ACC112 (cell line): Measurements from ENCODE around the gene ERBB3.
"Not testable (repeated sequence)": the region's sequence is repeated elsewhere in the genome, so short reads cannot be mapped to it uniquely, and the experiment has no call there.

Experiments used
- H2AFZ ChIP-seq: fragments of 200-600 bp; sonication (generic); one replicate; pipeline ENCODE4 v1.6.0; 2017; ENCODE audit warnings: antibody characterized with exemption, low read length; ENCODE audit not compliant: unreplicated experiment
- H3K27ac ChIP-seq: fragments of 200-600 bp; sonication (generic); 2 replicates; pipeline ENCODE4 v1.5.1; 2014; ENCODE audit warnings: low read depth, mild to moderate bottlenecking, antibody characterized with exemption, low read length, moderate library complexity
- H3K27me3 ChIP-seq: fragments of 200-600 bp; sonication (generic); 2 replicates; pipeline ENCODE4 v1.6.1; 2014; ENCODE audit warnings: mild to moderate bottlenecking, antibody characterized with exemption, low read length, moderate library complexity, mixed read lengths; ENCODE audit not compliant: insufficient read depth
- H3K36me3 ChIP-seq: fragments of 200-600 bp; sonication (generic); 2 replicates; pipeline ENCODE4 v1.6.1; 2016; ENCODE audit warnings: mild to moderate bottlenecking, antibody characterized with exemption, low read length, moderate library complexity, mixed read lengths; ENCODE audit not compliant: insufficient read depth
- H3K4me1 ChIP-seq: fragments of 200-600 bp; sonication (generic); one replicate; pipeline ENCODE4 v1.6.1; 2016; ENCODE audit warnings: low read length, mixed read lengths; ENCODE audit not compliant: insufficient read depth, unreplicated experiment, control insufficient read depth
- H3K4me3 ChIP-seq: fragments of 200-600 bp; sonication (generic); 2 replicates; pipeline ENCODE4 v1.5.1; 2014; ENCODE audit warnings: mild to moderate bottlenecking, low read depth, low read length
- H3K79me2 ChIP-seq: fragments of 200-600 bp; sonication (generic); one replicate; pipeline ENCODE4 v1.6.0; 2016; ENCODE audit warnings: low read length; ENCODE audit not compliant: control insufficient read depth, unreplicated experiment, insufficient read depth

The ERBB3 gene

GRCh38 chr12:56079723-56080555 lies at the start of gene ERBB3:
Gene ERBB3, plus strand, starts transcription at chr12:56080165. Its CDS starts 136 bp downstream, at chr12:56080301.
- Histone ChIP-seq H3K79me2 (no peaks in the 10 kb centered on the region), H3K27ac (no peak within 1 kb of the TSS), H2AFZ (peak within 1 kb of the TSS; percentile 86), H3K27me3 (peaks cover 33% of the 10 kb centered on the region), H3K4me1 (no peaks in the 10 kb centered on the region), H3K36me3 (no peaks in the 10 kb centered on the region), H3K4me3 (peak within 1 kb of the TSS; percentile 76)

GRCh38 chr12:56031987-56032386 lies 48.0 kb upstream of the ERBB3 start:
- Histone ChIP-seq H2AFZ (no peak overlapping the region), H3K4me1 (peaks cover 11% of the 10 kb centered on the region), H3K27ac (no peak overlapping the region), H3K79me2 (no peaks in the 10 kb centered on the region), H3K27me3 (no peaks in the 10 kb centered on the region), H3K4me3 (no peak overlapping the region), H3K36me3 (peaks cover 5% of the 10 kb centered on the region; the same call in 1 of the 2 replicates)

- Histone ChIP-seq H3K4me1 (no peaks in the 10 kb centered on the region), H3K27ac (no peak overlapping the region), H3K36me3 (peaks cover 5% of the 10 kb centered on the region; the same call in 1 of the 2 replicates), H3K27me3 (no peaks in the 10 kb centered on the region), H3K79me2 (no peaks in the 10 kb centered on the region), H3K4me3 (no peak overlapping the region), H2AFZ (no peak overlapping the region)
These were observed 45.2 kb upstream of the ERBB3 start for GRCh38 chr12:56034586-56035332.

- Histone ChIP-seq H2AFZ (no peak overlapping the region), H3K79me2 (peaks cover 5% of the 10 kb centered on the region), H3K27ac (no peak overlapping the region), H3K4me1 (peaks cover 8% of the 10 kb centered on the region), H3K4me3 (no peak overlapping the region), H3K27me3 (no peaks in the 10 kb centered on the region), H3K36me3 (peaks cover 5% of the 10 kb centered on the region; the same call in 1 of the 2 replicates)
These were observed 42.8 kb upstream of the ERBB3 start for GRCh38 chr12:56037161-56037560.

- Histone ChIP-seq H3K4me1 (peaks cover 11% of the 10 kb centered on the region), H3K4me3 (no peak overlapping the region), H3K27me3 (no peaks in the 10 kb centered on the region), H3K27ac (no peak overlapping the region), H3K36me3 (peaks cover 8% of the 10 kb centered on the region; the same call in 1 of the 2 replicates), H2AFZ (no peak overlapping the region), H3K79me2 (peaks cover 15% of the 10 kb centered on the region)
These were observed 41.8 kb upstream of the ERBB3 start for GRCh38 chr12:56038022-56038655.

- Histone ChIP-seq H3K36me3 (peaks cover 22% of the 10 kb centered on the region), H3K27me3 (no peaks in the 10 kb centered on the region), H2AFZ (no peak overlapping the region), H3K79me2 (peaks cover 23% of the 10 kb centered on the region), H3K4me1 (peaks cover 13% of the 10 kb centered on the region), H3K27ac (no peak overlapping the region), H3K4me3 (no peak overlapping the region)
These were observed 39.8 kb upstream of the ERBB3 start for GRCh38 chr12:56040151-56040550.

GRCh38 chr12:56040963-56041551 lies 38.9 kb upstream of the ERBB3 start:
- peaks cover 23% of the 10 kb centered on the region for H3K79me2 ChIP-seq
- H3K36me3 ChIP-seq = peaks cover 22% of the 10 kb centered on the region
- no peaks in the 10 kb centered on the region for H3K27me3 ChIP-seq
- peak overlapping the region; percentile 98 for H2AFZ ChIP-seq
- peaks cover 14% of the 10 kb centered on the region for H3K4me1 ChIP-seq
- peak overlapping the region; percentile 69 for H3K27ac ChIP-seq
- H3K4me3 ChIP-seq = peak overlapping the region; percentile 93

- H3K27ac ChIP-seq = peak within 1 kb of the TSS; percentile 94
- H2AFZ ChIP-seq = peak within 1 kb of the TSS; percentile 100
- H3K27me3 ChIP-seq = no peaks in the 10 kb centered on the region
- peaks cover 23% of the 10 kb centered on the region for H3K79me2 ChIP-seq
- peaks cover 22% of the 10 kb centered on the region for H3K4me1 ChIP-seq
- peak within 1 kb of the TSS; percentile 93 for H3K4me3 ChIP-seq
- peaks cover 22% of the 10 kb centered on the region for H3K36me3 ChIP-seq
These were observed 38.2 kb upstream of the ERBB3 start, which contains the start of gene RPS26 for GRCh38 chr12:56041552-56042429. Gene RPS26, plus strand, starts transcription at chr12:56041918. Its CDS starts 249 bp downstream, at chr12:56042167.

- peak overlapping the region; percentile 94; the same call in 1 of the 2 replicates for H3K27ac ChIP-seq
- not testable (repeated sequence) for H2AFZ ChIP-seq, H3K27me3 ChIP-seq
These were observed 37.5 kb upstream of the ERBB3 start for GRCh38 chr12:56042430-56042813.

More at GRCh38 chr12:56042430-56042813, 37.5 kb upstream of the ERBB3 start:
- Histone ChIP-seq H3K4me3 (peak overlapping the region; percentile 93), H3K36me3 (peaks cover 22% of the 10 kb centered on the region), H3K4me1 (peaks cover 23% of the 10 kb centered on the region), H3K79me2 (peaks cover 23% of the 10 kb centered on the region)
